ENCODE data around the gene PLA2G1B.
A peak's percentile ranks its signal among the peaks of the same experiment; 100 is the strongest.
"Not testable (repeated sequence)": the region's sequence is repeated elsewhere in the genome, so short reads cannot be mapped to it uniquely, and the experiment has no call there.

The PLA2G1B gene

DNA sequence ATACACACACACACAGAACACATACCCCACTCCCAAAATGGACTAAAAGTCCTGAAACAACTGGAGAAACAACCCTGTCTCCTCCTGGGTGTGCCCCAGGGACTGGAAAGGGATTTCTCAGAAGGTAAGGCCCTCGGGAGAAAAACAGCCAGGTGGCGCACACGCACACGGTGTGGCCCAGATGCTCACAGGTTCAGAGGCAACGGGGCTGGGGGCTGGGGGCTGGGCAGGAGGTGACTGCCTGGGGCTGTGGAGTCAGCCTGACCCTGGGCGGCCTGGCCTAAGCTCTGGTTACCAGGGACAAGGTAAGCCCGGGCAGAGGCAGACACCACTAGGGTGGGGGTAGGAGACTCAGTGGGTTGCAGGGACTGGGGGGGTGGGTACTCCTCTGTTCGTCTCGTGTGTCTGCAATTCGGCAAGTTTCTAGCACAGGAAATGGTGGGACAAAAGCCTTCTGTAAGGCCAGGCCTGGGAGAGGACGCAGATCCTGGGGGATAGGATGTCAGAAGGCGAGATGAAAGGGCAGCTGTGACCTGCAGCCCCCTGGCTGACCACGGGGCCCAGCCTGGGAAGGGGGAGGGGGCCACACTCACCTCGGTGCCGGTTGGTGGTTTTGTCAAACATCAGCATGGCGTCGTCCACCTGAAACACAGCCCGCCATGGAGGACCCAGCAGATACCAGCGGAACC is 31.0 kb upstream of the PLA2G1B start:
- no peak for DNase-seq

GRCh38 chr12:120357104-120357503 is 29.5 kb upstream of the PLA2G1B start:
- no peak for DNase-seq

GRCh38 chr12:120356567-120357030 is 29.0 kb upstream of the PLA2G1B start:
- peak; percentile 54 for DNase-seq

GRCh38 chr12:120353556-120354317 is 26.2 kb upstream of the PLA2G1B start:
- DNase-seq, result no peak

GRCh38 chr12:120353136-120353535 is 25.6 kb upstream of the PLA2G1B start:
- no peak for DNase-seq

GRCh38 chr12:120352117-120352516 is 24.5 kb upstream of the PLA2G1B start:
- DNase-seq, result no peak

DNA sequence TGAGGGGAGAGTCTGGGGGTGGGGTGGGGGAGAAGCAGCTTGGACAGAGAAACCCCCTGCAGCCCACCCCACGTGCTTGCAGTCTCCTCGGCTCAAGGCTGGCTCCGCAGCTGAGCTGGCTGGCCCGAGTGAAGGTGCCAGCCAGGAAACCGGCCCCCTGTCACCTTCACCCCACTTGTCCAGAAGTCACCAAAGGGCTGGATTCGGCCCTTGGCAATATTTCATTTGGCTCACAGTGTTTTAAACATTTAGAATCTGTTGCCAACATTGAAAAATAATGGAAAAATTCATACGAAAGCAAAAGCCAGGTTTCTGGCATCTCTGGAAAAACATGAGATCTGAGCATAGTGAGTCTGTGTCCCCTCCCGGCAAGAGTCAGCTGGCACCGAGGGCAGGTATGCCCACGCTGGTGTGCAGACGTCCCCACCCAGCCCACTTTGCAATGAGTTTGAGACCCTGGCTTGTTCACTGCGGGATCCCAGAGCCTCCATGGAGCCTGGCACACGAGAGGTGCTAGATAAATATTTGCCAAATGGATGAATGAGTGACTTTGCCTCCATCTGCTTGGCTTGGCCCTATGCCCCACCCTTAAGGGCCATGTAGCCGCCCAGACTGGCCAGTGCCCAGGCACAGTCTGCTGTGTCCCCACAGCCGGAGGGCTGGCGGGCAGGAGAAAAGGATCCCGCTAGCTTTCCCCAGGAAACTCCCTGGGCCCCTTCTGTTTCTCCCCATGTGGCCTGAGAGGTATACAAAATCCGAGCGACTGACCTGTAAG is 23.2 kb upstream of the PLA2G1B start:
- DNase-seq, result no peak

- DNase-seq, result no peak
These were observed 20.2 kb upstream of the PLA2G1B start for GRCh38 chr12:120347766-120348165.

DNA sequence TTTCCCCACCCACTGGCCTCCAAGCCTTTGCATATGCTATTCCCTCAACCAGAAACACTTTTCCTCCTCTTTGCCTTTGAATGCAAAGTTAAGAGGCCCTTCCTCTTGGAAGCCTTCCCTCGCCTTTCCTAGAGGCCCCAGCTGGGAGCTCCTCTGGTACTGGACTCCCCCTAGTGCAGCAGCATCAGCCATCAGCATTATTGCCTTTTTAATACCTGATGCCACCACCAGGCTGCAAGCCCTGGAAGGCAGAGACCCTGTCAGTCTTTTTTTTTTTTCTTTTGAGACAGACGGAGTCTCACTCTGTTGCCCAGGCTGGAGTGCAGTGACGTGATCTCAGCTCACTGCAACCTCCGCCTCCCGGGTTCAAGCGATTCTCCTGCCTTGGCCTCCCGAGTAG is 19.1 kb upstream of the PLA2G1B start:
- no peak for DNase-seq

GRCh38 chr12:120346031-120346430 is 18.5 kb upstream of the PLA2G1B start:
- no peak for DNase-seq

GRCh38 chr12:120343692-120344091 is 16.1 kb upstream of the PLA2G1B start:
- no peak for DNase-seq

DNA sequence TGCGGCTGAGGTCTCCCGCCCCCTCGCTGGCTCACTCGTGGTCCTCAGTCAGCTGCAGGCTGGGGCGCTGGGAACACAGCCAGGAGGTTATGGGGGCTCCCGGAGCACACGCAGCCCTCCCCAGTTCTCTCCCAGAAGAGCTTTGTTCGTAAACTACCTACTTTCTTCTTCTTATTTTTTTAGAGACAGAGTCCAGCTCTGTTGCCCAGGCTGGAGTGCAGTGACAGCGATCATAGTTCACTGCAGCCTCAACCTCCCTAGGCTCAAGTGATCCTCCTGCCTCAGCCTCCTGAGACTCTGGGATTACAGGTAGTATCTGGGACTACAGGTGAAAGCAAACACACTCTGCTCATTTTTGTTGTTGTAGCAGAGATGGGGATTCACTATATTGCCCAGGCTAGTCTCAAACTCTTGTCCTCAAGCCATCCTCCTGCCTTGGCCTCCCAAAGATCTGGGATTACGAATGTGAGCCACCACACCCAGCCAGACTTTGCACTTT is 15.5 kb upstream of the PLA2G1B start:
- no peak for DNase-seq

- DNase-seq, result no peak
These were observed 14.8 kb upstream of the PLA2G1B start for GRCh38 chr12:120342175-120343038.

DNA sequence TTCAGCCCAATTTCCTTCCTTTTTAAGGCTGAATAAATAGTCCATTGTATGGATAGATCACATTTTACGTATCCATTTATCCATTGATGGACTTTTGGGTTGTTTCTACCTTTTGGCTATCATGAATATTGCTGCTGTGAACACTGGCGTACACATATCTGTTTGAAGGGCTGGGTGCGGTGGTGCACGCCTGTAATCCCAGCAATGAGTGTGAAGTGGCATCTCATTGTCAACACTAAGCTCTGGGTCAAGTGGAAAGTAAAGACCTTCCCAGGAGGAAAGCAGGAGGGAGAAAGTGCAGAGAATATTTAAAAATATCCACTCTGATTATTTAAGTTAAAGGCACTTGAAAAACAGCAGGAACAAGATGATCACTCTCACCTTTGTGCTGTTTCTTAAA is 11.7 kb upstream of the PLA2G1B start:
- DNase-seq, result no peak

- no peak for DNase-seq
These were observed 10.2 kb upstream of the PLA2G1B start for GRCh38 chr12:120337730-120338129.

GRCh38 chr12:120336392-120336791 is 8.8 kb upstream of the PLA2G1B start:
- not testable (repeated sequence) for DNase-seq

- DNase-seq, result not testable (repeated sequence)
These were observed 7.9 kb upstream of the PLA2G1B start for GRCh38 chr12:120335447-120335846.

GRCh38 chr12:120332523-120332922 is 4.9 kb upstream of the PLA2G1B start:
- no peak for DNase-seq

DNA sequence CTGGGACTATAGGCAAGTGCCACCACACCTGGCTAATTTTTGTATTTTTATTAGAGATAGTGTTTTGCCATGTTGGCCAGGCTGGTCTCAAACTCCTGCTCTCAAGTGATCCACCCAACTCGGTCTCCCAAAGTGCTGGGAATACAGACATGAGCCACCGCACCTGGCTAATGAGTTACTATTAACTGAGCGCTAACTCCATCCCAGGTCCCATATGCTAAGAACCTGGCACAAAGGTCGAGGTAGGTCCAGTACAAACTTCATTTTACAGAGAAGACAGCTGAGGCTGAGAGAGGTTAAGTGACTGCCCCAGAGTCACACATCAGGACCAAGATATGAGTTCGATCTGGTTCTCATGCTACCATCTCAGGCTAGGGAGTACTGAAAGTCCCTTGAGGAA is 4.5 kb upstream of the PLA2G1B start:
- DNase-seq, result no peak

DNA sequence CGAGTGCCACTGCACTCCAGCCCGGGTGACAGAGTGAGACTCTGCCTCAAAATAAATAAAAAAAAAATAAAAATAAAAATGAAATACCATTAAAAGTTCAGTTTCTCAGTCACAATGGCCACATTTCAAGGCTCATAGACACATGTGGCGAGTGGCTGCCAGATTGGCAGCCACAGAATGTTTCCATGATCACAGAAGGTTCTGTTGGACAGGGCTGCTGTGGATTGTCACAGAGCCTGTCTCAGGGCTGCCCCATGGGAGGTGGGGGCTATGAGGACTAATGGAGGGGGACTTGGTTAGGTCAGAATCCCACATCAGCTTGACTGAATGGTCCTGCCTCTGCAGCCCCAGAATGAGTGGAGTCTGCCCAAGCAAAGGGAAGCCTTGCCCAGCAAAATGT is 3.8 kb upstream of the PLA2G1B start:
- no peak for DNase-seq

- no peak for DNase-seq
These were observed 649 bp upstream of the PLA2G1B start for GRCh38 chr12:120328228-120328627.

DNA sequence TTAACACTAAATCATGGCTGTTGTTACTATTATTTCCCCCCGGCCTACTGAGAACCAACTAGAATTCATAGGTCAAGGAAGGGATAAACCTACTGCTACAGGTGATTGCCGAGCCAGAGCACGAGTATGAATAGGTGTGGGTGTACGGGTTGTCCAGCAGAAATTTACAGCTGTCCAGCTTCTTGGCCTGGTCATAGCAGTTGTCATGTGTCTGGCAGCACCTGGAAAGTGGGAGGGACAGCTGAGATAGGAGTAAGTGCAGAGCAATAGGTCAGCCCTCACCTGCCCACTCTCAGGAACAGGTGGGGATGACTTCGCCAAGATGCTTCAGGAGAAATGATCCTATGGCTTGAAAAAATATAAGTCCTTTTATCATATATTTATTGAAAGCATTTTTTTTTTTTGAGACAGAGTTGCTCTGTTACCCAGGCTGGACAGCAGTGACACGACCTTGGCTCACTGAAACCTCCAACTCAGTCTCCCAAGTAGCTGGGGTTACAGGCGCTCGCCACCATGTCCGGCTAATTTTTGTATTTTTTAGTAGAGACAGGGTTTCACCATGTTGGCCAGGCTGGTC is 2.6 kb downstream of the PLA2G1B start:
- DNase-seq, result no peak

All from effector CD8-positive, alpha-beta T cell (primary cell).